Amniotic stem cell (primary cell): Measurements from ENCODE around the gene PGGHG.
"Not testable (repeated sequence)": the region's sequence is repeated elsewhere in the genome, so short reads cannot be mapped to it uniquely, and the experiment has no call there.

Experiments
- DNase-seq: peaks from one replicate; lab custom pipeline; 2025; lab: John Stamatoyannopoulos, UW

PGGHG gene

DNA sequence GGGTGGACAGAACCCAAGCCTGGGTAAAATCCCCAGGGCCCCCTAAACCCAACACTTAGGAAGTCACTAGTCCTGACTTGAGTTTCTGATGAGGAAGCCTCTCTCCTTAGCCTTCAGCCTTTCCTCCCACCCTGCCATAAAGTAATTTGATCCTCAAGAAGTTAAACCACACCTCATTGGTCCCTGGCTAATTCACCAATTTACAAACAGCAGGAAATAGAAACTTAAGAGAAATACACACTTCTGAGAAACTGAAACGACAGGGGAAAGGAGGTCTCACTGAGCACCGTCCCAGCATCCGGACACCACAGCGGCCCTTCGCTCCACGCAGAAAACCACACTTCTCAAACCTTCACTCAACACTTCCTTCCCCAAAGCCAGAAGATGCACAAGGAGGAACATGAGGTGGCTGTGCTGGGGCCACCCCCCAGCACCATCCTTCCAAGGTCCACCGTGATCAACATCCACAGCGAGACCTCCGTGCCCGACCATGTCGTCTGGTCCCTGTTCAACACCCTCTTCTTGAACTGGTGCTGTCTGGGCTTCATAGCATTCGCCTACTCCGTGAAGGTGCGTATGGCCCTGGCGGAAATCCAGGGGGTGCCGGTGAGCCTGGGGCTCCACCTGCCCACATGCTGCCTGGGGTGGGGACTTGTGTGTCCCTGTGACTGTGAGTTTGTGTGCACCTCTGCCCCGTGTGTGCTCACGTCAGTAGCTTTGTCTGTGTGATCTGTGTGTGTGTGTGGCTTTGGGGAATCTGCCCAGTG lies 25.0 kb downstream of the PGGHG start, which contains the start of gene IFITM1:
Gene IFITM1, plus strand, starts transcription at position 254 of the 767 bp plus-strand sequence. Its CDS starts 131 bp downstream, at position 385.
- DNase-seq, result peak; percentile 37

DNA sequence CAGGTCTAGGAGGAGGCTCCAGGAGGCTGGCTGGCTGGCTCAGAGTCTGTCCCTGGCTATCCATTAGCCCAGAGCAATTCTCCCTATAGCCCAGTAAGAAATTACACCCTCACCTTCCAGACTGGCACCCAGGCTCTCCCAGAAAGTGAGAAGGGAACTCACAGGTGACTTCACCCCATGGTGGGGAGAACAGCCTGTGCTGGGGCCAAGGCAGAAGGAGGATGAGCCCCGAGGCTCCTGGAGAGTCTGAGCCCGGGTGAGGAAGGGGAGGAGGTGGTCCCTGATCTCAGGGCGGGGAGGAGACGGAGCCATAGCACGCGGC lies 25.6 kb downstream of the PGGHG start:
- DNase-seq, result not testable (repeated sequence)

DNA sequence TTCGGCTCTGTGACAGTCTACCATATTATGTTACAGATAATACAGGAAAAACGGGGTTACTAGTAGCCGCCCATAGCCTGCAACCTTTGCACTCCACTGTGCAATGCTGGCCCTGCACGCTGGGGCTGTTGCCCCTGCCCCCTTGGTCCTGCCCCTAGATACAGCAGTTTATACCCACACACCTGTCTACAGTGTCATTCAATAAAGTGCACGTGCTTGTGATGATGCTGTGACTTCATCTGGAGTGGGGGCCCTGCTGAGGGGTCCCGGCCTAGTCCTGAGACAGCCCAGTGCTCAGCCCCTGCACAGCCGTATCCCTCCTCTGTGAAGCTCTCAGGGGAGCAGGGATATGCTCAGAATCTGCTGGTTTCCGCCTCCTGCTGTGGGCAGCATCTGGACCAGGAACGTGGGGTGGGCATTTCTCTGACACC lies 26.1 kb downstream of the PGGHG start:
- DNase-seq, result no peak

DNA sequence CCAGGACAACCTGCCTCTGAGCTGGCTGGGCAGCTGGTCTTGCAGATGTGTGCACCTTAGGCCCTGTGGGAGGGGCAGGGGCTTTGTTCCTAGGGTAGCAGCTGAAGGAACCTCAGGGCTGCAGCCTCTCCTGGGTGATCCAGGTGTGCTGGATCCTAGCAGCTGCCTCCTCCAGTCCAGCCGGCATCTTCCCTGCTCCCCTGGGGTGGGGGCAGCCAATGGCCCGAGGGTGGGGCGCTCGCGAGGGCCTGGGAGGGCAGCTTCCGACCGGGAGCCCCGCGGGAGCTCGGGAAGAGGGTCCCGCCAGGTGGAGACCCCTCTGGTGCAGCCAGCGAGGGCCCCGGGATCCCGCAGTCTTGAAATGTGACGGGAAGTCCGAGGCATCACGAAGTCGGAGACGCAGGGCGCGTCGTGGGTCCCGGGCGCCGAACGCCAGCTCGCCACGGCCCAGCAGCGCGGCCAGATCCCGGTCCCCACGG lies 26.6 kb downstream of the PGGHG start:
- DNase-seq, result no peak

DNA sequence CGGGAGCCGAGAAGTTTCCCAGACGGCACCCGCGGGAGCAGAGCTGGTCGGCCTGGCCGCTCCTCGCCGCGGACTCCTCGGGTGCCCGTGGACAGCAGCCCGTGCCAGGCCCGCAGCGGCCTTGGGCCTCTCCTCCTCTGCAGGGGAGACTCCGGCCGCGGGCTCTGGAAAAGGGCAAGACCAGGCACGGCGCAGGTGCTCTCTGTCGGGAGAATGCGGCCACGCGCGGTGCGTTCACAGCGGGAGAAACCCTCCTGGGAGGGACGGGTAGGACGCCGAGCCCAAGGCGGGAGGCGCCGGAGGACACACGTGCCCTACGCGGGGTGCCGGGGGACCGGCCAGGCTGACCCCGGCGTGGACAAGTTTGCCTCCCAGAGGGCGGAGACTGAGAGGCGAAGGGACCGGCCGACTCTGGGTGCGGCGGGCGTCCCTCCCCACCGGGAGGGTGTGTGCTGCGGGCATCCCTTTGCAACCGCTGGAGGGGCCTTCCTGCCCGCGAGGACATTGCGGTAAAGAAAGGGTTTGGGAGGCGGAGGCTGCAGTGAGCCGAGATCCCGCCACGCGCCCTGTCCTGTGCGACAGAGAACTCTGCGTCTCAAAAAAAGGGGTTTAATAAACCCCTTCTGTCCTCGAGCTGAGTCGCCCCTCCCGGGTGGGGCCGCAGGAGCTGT lies 27.2 kb downstream of the PGGHG start:
- no peak for DNase-seq

DNA sequence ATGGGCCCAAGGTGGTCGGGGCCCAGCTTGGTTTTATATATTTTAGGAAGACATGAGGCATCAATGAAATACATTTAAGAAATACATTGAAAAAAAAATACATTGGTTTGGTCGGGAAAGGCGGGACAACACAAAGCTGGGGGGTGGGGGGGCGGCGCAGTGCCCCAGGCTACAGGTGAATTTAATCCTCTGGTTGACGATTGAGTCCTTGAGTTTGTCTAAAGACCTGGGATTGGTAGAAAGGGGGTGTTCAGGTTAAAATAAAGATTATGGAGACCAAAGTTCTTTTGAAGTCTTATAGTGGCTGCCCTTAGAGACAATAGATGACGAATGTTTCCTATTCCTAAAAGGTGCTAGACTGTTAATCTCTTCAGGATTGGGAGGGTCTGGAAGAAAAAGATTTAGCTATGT lies 28.0 kb downstream of the PGGHG start:
- DNase-seq, result no peak

DNA sequence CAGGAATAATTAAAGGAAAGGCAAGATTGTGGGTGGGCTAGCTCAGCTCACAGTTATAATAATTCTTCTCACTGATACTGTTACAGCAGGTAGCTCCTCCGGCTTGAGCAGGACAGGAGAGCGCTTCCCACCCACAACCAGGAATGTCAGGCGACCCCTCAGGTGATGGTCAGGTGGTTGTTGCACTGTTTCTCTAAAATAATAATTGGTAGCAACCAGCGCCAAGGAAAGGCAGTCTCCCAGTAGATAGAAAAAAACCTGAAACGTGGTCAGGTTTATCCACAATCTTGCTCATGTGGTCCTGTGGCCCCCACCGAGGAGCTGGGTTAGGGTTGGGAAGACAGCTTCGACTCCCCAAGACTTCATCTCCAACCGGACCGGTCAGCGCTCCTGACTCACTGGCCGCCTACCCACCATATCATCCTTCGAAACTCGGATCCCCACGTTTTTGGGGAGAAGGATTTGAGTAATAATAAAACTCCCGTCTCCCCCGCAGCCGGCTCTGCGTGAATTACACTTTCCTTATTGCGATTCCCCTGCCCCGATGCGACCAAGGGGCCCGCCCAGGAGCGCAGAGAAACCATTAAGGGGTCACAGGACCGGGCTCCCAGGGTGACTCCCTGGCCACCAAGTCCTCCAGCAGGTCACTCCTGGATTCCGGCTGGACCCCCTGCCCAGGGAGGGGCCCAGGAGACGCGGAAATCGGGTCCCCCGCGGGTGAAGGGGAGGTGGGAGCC lies 28.9 kb downstream of the PGGHG start:
- not testable (repeated sequence) for DNase-seq

DNA sequence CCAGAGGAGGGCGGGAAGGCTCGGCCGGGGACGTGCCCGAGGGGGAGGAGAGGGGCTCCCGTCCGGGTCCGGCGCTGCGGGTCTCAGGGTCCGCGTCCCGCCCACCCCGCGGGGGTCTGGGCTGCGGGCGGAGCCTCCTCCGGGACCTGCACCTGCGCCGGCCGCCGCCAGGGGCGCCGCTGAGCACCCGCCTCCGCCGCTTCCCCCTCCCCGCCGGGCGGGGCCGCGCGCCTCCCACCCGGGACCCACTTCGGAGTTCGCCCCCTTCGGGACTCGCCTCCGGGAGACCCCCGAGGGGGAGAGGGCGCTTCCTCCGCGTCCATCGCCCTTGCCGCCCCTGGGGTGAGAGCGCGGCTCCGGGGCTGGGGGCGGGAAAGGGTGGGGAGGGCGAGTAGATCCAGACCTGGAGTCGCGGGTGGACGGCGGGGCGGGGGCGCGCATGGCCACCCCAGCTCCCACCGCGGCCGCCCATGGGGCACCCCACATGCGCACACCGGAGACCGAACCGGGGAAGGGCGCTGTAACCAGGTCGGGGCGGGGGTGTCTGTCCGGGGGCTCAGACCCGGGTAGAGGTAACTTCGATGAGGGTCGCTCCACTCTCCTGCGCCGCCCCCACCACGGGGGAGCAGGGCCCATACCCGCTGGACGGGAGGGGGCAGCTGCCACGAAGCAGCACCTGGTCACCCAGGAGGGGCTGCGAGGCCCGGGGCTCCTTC lies 29.6 kb downstream of the PGGHG start:
- DNase-seq, result not testable (repeated sequence)

DNA sequence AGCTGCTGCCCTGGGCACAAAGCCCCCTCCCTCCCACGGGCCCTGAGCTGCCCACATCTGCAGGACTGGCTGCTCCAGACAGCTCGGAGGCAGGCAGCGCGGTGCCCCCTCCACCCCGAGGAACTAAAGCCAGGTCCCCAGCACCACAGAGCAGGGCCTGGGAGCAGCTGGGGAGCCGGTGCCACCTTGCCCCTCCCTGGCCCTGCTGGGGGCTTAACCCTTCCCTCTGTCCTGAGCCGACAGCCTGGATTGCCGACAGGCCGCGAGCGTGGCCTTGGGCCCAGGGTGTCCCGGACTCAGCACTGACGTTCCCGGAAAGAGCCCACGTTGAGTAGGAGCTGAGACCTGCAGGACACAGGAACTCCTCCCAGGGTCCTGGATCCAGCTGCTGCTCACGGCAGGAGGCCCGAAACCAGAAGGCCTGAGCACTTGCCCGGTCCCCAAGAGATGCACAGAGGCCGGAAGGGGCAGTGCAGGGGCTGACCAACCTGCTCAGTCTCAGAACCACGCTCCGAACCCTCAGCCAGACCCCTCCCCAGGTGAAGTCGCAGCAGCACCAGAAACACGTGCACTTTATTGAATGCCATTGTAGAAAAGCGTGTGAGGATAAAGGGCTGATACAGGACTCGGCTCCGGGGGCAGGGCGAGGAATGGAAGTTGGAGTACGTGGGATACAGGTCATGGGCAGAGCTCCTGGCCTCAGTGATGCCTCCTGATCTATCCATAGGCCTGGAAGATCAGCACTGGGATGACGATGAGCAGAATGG lies 30.4 kb downstream of the PGGHG start:
- not testable (repeated sequence) for DNase-seq

DNA sequence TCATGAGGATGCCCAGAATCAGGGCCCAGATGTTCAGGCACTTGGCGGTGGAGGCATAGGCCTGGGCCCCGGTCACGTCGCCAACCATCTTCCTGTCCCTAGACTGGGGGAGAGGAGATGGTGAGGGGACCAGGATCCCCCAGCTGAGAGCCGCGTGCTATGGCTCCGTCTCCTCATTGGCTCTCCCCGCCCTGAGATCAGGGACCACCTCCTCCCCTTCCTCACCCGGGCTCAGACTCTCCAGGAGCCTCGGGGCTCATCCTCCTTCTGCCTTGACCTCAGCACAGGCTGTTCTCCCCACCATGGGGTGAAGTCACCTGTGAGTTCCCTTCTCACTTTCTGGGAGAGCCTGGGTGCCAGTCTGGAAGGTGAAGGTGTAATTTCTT lies 31.0 kb downstream of the PGGHG start:
- DNase-seq, result not testable (repeated sequence)

DNA sequence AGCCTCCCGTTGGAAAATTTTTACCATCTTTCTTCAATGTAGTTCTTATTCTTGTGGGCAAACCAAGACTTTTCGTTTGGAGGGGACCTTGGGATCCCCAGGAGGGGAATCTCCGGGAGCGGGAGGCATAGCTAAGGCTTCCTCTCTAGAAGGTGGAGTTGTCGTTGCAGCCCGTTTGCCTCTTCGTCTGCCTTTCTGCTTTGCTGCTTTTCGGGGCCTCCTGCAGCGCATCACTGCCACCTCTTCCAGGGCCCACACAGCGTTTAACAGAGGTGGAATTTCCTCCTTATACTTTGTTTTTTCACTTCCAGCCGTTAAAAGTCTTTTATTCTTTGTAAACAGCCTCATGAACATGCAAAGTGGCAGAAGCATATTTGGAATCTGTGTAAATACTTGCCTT lies 35.2 kb downstream of the PGGHG start:
- no peak for DNase-seq

DNA sequence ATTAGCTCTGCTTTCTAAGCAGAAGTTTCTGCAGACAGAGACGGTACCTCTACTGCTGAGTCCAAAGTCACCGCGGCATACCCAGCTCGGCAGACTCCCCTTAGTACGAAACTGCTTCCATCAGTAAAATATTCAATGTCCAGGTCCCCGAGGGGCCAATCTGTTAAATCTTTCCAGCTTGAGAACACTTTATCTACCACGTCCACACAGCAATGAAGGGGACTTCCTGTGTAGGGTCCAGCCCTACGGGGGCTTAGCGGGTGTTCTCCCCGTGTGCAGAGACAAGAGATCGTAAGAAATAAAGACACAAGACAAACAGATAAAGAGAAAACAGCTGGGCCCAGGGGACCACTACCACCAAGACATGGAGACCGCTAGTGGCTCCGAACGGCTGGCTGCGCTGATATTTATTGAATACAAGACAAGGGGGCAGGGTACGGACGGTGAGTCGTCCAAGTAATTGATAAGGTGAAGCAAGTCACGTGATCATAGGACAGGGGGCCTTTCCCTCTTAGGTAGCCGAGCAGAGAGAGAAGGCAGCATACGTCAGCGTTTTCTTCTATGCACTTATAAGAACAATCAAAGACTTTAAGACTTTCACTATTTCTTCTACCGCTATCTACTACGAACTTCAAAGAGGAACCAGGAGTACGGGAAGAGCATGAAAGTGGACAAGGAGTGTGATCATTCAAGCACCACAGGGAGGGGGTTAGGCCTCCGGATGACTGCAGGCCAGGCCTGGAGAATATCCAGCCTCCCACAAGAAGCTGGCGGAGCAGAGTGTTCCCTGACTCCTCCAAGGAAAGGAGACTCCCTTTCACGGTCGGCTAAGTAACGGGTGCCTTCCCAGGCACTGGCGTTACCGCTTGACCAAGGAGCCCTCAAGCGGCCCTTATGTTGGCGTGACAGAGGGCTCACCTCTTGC lies 35.9 kb downstream of the PGGHG start:
- not testable (repeated sequence) for DNase-seq

DNA sequence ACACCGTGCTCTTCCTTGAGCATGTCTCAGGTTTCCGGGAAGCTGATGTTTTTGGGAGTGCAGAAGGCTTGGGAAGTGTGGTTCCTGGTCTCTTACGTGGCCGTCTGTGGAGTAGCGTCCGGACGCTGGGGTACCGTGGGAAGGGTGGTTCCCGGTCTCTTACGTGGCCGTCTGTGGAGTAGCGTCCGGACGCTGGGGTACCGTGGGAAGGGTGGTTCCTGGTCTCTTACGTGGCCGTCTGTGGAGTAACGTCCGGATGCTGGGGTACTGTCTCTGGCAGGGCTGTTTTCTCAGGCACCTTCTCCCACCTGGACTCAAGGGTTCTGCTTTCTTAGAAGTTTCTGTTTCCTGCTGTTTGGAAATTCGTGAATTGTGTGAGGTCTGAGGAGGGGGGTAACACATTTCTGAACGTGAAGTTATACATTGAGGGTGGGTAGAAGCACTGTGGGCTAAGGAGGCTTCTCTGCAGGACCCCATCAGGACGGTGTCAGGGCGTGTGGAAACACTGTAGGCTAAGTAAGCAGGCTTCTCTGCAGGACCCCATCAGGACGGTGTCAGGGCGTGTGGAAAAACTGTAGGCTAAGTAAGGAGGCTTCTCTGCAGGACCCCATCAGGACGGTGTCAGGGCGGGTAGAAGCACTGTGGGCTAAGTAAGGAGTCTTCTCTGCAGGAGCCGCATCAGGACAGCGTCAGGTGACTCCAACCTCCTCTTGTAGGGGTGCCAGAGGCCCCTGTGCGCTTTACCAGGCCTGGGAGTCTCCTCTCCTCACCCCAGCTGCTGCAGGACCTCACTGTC lies 37.1 kb downstream of the PGGHG start:
- no peak for DNase-seq

DNA sequence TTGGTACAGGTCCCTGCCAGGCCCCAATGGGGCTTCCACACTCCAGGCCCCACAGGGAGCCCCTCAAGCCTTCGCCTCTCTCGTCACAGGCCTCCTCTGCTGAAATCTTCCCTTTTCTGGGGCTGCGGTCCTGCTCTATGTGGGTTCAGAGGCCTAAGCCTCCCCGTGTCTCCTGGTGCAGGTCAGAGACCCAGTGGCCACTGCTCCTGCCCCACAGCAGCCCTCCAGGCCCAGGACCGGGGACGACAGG lies 37.6 kb downstream of the PGGHG start:
- no peak for DNase-seq

DNA sequence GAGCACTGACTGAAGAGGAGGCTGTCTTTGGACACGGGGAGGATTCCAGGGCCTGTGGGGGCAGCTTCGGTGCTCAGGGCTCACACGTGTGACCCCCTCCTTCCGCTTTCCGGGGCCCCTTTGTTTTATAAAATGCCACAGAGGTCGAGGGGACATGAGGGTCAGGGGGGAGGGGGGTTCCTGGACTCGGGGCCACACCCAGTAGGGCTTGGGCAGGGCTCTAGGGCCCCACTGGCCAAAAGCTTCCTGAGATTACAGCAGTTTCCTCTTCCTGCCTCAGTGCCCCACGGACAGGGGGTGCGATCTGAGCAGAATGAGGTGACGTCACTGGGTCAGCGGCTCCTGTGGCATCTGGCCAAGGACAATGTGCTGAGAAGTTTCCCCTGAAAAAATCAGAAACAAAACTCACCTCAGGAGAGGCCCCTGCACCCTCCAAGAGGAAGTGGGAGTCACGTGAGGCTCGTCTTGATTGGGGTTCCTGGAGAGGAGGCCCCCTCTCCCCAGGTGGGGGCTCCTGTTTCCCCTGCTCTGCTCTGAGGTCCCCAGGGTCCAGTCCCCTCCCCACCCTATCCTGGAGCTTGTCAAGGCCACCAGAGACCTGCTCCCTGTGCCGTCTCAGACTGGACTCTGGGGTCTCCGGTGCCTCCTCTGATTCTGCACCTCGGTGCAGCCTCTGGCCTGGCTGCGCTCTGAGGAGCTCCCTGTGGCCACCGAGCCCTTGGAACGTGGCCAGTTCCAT lies 38.1 kb downstream of the PGGHG start:
- DNase-seq, result no peak

DNA sequence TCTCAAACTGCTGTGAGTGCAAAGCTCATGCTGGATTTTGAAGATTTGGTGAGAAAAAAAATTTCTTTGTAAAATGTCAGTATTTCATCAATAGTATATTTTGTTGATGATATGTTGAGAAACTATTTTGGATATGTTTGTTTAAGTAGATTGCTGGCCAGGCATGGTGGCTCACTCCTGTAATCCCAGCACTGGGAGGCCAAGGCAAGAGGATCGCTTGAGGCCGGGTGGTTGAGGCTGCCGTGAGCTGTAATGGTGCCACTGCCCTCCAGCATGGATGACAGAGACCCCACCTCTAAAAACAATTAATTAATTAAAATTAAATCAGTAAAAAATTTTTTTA lies 38.6 kb downstream of the PGGHG start:
- no peak for DNase-seq

DNA sequence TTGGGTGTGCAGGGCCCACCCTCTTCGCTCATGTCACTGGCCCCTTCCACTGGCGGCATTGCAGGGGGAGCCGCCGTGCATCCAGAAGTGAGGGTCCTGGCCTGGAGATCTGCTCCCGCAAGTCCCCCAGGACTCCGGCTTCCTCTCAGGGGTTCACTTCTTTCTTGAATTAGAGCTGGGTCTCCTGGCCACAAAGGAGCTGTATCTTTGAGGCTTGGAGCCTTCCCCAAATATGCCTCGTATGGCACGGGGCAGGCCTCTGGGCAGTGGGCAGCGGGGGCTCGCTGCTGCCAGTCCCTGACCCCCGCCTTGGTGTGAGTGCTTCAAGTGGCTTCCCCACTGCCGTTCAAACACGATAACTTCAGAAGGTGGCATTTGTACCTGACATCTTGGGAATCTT lies 39.1 kb downstream of the PGGHG start:
- no peak for DNase-seq

DNA sequence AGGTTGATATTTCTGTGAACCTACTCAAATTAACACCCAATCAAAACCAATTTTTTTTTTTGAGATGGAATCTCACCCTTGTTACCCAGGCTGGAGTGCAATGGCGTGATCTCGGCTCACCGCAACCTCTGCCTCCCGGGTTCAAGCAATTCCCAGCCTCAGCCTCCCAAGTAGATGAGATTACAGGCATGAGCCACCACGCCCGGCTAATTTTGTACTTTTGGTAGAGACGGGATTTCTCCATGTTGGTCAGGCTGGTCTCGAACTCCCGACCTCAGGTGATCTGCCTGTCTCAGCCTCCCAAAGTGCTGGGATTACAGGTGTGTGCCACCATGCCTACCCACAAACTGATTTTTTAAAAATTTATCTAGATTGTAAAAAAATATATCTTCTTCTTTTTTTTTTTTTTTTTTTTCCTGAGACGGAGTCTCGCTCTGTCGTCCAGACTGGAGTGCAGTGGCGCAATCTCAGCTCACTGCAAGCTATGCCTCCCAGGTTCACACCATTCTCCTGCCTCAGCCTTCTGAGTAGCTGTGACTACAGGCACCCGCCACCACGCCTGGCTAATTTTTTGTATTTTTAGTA lies 39.7 kb downstream of the PGGHG start:
- DNase-seq, result not testable (repeated sequence)

DNA sequence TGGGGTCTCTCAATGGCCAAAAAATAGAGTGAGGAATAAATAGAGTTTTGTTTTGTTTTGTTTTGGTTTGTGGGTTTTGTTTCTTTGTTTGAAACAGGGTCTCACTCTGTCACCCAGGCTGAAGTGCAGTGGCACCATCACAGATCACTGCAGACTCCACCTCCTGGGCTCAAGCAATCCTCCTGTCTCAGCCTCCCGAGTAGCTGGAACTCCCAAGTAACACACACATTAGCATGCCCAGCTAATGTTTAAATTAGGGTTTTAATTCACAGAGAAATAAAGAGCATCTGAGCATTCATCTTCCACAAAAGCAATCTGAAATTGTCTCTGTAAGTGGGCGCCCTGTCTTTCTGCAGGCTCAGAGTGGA lies 40.9 kb downstream of the PGGHG start:
- DNase-seq, result no peak
